Raji (cell line): ENCODE measurements around the gene DNAJC7.
A peak's percentile ranks its signal among the peaks of the same experiment; 100 is the strongest.

Experiments
- POLR2A ChIP-seq: IDR thresholded peaks from 2 replicates; pipeline ENCODE4 v1.6.1; 2011; ENCODE audit warnings: low read depth, low read length, control low read depth; ENCODE audit not compliant: insufficient read depth

Gene DNAJC7

GRCh38 chr17:41930009-41930832 is 87.0 kb downstream of the DNAJC7 start, which contains the start of gene ODAD4:
ODAD4 (plus strand) TSS chr17:41930617; CDS start chr17:41930724, 107 bp downstream.
- peak; percentile 99 for TF ChIP-seq POLR2A

GRCh38 chr17:41928693-41929251 is 88.5 kb downstream of the DNAJC7 start:
- TF ChIP-seq POLR2A = no peak
